Femur (tissue), 1 donor: ENCODE results near the gene KLF4.

Experiments used
- DNase-seq: peaks from one replicate; pipeline ENCODE4 v3.0.0-alpha.2; 2017

KLF4 gene

DNA sequence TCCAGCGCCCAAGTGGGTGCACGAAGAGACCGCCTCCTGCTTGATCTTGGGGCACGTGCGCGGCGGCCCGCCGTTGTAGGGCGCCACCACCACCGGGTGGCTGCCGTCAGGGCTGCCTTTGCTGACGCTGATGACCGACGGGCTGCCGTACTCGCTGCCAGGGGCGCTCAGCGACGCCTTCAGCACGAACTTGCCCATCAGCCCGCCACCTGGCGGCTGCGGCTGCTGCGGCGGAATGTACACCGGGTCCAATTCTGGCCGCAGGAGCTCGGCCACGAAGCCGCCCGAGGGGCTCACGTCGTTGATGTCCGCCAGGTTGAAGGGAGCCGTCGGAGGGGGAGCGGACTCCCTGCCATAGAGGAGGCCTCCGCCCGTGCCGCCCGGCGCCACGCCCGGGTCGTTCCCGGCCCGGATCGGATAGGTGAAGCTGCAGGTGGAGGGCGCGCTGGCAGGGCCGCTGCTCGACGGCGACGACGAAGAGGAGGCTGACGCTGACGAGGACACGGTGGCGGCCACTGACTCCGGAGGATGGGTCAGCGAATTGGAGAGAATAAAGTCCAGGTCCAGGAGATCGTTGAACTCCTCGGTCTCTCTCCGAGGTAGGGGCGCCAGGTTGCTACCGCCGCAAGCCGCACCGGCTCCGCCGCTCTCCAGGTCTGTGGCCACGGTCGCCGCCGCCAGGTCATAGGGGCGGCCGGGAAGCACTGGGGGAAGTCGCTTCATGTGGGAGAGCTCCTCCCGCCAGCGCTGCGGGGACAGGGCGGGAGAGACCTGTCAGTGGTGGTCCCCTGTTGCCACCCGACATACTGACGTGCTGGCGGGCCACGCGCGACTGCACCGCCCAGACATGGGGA lies 1.8 kb downstream of the KLF4 start:
- peak; percentile 79 for DNase-seq

DNA sequence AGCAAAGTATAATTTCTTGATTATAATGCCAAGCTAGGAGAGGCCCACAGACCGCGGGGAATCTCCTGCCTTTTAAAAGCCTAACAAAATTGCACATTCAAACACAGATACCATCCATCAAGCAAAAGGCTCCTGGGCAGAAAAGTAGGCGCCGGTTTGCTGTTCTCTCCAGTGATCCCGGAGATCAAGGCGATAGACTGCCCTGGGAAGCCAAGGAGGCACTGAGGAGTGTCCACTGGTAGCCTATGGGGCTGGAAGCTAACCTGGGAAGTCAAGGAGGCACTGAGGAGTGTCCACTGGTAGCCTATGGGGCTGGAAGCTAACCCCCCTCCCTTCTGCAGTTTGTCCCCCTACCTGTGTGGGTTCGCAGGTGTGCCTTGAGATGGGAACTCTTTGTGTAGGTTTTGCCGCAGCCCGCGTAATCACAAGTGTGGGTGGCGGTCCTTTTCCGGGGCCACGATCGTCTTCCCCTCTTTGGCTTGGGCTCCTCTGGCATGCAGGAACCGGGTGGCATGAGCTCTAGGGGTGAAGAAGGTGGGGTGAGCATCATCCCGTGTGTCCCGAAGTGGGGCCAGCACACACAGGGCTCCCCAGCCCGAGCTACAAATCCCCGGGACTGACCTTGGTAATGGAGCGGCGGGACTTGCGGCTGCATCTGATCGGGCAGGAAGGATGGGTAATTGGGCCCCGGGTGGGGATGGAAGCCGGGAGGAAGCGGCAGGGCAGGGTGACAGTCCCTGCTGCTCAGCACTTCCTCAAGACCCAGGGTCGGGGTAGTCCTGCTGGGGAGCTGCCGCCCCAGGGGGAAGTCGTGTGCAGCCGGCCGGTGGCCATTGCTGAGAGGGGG lies 2.7 kb downstream of the KLF4 start:
- peak; percentile 22 for DNase-seq

DNA sequence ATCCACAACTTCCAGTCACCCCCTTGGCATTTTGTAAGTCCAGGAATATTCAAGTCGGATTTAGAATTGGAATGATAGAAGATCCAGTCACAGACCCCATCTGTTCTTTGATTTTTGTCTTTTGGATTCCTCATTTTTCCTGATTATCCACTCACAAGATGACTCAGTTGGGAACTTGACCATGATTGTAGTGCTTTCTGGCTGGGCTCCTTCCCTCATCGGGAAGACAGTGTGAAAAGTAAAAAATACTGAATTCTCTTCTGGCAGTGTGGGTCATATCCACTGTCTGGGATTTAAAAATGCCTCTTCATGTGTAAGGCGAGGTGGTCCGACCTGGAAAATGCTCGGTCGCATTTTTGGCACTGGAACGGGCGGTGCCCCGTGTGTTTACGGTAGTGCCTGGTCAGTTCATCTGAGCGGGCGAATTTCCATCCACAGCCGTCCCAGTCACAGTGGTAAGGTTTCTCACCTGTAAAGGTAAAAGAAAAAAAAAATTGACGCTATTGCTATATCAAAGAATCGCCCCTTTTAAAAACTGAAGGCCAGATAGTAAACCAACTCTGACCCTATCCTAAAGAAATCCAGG lies 4.0 kb downstream of the KLF4 start:
- DNase-seq = peak; percentile 27

DNA sequence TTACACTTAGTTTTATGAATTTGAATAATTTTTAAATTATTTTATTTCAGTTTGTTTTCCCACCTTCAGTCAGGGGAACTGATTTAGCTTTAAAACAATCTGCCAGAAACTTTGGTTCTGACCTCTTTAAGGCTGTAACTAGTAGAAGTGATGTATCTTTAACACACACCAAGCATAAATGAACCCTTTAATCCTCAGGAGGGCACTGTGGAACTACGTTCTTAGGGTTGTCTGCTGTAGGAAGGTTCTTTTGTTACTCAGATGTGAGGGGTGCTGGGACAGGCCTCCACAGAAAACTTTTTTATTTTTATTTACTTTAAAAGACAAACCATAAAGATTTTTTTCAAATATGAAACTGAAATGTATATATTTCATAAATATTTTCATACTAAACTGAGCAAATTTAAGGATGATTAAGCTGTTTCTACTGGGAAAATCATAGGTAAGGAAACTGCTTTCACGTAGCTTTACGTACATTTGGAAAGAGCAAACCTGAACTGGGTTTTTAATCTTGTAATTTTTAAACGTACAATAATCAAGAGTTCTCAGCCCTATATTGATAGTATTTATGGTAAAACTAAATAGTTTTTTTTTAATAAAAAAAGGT lies 5.3 kb downstream of the KLF4 start:
- DNase-seq = peak; percentile 50

DNA sequence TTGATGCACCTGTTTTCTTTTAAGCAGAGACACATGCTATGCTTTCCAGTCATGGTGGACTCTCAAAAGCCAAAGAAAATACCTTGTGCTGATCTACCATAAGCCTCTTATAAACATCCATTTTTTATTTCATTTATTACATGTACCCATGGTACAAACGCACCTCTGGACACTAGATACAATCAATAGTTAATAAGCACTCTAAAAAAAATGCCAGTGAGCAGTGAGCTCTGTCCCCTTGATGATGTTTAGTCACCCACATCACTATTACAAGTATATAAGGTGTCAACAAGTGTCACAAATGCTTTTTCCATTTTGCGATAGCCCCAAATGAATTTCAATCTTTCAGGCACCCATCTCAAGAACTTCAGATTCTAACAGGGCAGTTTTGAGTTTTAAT lies 5.9 kb downstream of the KLF4 start:
- DNase-seq = no peak

DNA sequence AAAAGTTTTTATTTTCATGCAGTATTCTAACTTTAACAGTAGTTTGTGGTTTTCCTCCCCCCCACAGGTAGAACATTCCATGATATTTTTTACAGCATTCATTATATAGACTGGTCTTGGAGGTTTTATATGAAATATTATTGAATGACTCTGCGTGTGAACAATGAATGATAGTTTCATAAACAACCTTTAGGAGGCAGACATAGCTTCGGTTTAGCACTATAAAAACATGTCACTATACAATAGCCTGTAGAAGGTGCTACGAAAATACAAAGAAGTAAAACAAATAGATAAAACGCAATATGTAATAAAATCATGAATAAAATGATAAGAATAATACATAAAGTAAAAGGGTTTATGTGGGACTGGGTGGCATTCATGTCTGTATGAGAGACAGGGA lies 8.5 kb downstream of the KLF4 start:
- no peak for DNase-seq

DNA sequence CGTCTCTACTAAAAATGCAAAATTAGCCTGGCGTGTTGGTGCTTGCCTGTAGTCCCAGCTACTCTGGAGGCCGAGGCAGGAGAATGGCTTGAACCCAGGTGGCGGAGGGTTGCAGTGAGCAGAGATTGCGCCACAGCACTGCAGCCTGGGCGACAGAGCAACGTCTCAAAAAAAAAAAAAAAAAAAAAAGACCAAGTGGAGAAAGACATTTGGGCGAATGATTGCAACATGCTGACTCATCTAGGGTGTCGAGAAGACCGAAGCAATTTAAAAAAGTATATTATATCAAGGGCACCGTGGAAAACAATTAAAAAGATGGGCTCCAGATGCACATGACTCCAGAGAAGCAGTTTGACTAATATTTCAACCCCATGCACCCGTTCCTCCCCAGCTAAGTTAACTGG lies 9.2 kb downstream of the KLF4 start:
- DNase-seq = no peak

DNA sequence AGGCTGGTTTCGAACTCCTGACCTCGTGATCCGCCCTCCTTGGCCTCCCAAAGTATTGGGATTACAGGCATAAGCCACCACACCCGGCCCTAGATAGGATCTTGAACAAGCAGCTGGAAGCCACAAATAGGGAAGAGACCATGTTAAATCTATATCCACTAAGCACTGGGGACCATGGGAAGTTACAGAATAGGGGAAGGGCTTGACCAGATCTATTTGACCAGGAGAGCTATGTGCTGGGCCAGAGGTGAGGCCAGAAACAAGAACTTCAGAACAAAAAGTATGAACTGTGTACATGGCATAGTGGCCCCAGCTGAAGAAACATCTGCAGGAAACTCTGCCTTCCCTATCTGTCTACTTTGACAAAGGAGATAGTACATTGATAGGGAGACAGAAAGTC lies 10.8 kb downstream of the KLF4 start:
- DNase-seq = no peak

DNA sequence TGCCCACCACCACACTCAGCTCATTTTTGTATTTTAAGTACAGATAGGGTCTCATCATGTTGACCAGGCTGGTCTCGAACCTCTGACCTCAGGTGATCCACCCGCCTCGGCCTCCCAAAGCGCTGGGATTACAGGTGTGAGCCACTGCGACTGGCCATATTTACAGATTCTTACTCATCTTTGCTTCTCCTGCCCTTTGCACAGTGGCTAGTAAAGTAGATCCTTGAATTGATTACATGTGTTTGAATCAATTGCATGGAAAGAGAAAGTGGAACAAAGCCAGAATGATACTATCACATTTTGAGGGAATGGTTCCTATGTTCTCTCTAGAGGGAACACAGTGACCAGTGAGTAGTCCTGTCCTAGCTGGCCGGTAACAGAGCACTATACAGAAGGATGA lies 15.4 kb downstream of the KLF4 start:
- no peak for DNase-seq

DNA sequence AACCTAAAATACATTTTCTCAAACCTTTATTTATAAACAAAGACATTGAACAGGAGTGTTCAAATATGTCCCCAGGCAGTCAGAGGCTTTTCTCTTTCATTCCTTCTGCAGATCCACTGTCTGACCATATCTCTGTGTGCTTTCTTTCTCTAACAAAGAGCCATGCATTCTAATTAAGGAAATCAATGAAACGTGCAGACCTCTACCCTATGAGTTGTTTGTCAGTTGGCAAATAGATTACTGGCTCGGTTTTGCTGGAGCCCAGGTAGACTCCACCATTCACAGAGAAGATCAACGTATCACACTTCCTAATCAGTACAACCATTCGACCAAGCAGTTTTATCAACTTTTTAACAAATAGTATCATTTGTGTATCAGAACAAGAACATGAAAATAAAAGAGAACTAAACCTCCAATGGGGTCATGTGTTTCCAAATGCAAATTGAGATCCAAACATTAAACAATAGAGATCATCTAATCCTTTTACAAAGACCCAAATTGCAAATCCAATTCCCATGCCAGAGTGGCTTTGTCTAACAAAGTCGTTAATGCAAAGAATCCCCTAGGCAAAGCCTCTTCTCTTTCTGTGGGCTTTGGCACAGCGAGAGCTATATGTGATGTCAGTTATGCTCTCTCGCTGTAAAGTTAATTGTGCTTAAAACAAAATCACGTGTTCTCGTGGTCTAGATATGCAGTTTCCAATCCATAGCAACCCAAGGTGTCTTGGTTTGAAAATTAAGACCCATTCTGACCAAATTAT lies 16.8 kb downstream of the KLF4 start:
- no peak for DNase-seq

DNA sequence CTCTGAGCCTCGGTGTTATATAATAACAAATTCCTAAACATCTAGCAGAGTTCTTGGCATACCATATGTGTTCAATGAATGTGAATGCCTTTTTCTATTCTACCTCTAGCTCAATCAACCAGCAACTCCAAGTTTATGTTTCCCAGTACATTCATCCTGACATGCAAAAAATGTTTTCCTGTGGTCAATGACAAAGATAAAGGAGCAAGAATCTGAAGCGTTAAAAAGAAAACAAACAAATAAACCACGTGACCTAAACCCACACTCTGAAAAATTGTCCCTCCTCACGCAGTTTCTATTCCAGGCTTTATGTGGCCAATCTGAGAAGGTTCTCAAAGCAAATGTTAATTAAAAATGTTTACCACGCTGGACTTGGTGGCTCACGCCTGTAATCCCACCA lies 18.0 kb downstream of the KLF4 start:
- no peak for DNase-seq

DNA sequence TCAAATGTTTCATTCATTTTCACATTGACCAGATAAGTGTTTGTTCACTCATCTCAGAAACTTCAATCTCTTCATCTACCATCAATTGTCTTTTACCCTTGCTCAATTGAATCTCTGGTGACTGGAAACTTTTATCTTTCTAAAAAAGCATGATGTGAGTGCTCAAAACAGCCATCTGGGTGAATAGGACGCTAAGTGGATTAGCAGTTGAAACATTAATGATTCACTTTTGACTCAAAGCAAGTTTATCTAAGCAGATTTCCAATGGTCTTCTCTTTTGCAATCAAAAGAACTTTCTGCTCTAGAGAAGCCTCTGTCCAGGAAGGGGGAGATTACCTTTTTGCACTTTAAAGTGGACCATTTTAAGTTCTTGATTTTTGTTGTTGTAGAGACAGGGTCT lies 22.2 kb downstream of the KLF4 start:
- no peak for DNase-seq

DNA sequence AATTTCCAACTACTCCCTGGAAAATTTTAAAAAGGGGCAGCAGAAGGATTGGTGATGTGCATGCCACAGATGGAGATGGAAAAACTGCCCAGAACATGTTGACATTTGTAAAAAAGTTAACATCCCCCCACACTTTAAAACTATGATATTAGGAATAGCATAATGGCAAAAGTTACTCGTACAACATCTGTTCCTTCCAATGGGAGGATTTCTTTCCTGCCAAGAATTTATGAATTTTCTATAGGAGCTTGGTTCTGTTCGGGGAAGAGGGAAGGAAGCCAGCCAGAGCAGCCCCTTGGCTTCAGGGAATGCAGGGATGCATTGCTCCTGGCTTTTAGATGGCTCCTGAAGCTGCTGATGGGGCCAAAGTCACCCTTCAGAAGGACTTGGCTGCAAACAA lies 22.7 kb downstream of the KLF4 start:
- DNase-seq = peak; percentile 33

DNA sequence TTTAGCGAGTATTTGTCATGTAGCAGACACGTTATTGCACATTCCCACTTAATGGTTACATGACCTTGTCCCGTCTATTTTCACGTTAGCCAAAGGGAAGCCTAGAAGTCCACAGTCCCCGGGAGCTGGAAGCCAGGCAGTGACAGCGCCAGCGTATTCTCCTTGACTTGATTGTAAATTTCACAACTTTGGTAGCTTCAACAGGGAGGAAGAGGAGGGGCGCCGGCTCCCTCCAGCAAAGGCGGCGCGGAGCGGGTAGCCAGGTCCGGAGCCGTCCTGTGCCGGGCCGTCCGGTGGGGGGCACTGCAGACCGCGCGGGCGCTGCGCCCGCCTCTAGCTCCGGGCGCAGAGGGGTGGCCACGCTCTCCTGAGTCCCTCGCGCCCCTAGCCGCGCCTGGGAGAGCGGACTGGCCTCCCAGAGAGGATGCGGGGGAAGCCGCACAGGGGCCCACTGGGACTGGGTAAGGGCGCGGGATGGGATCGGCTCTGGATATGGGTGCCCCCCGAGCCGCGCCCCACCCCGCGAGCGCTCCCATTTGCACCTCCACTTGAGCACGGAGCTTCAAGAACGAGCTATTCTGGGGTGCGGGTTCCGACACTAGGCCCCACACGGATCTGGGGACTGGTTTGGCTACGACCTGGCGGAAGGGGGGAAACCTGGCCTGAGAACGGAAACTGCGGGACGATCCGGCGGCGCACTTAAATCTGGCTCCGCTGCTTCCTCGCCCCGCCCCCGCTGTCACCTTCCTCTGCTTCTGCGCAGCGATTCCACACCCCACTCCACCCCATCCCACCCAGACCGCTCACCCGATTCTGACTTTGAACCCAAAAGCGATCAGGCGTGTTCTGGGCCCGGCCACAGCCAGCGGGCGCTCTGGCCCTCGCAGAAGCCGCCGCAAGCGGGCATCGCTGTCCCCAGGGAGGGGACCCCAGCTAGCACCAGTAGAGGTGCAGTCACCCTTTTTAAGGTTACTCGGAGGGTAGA lies 23.8 kb downstream of the KLF4 start:
- peak; percentile 74 for DNase-seq

DNA sequence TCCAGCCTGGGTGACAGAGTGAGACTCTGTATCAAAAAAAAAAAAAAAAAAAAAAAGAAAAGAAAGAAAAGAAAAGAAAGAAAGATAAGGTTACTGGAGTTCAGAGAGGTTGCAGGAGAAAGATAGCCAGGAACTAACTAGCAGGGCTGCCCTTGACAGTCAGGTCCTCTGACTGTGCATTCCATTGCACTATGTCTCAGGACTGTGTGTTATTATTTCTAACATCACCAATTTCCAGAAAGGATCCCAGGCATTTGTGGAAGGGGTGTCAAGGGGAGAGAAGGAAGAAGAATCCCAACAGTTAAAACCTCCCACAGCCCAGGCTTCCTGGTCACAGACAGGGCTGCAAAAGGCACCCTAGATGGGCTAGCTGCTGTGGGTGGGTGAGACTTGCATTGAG lies 25.1 kb downstream of the KLF4 start:
- DNase-seq = no peak

DNA sequence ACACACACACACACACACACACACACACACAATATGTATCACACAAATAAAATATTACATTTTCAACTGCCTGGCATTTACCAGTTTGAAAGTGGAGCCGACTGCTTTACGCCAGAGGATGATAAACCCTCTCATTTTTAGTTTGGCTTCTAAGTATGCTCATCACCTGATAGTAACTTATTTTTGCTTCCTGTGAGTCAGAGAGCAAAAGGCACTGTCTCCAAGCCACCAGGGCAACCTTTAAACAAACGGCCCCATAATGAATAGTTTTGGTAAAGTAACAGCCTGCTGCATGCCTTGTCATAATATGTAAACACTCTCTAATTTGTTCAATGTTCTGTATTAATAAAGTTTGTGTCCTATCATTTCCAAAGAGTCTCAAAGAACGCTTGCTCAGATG lies 26.9 kb downstream of the KLF4 start:
- DNase-seq = no peak

DNA sequence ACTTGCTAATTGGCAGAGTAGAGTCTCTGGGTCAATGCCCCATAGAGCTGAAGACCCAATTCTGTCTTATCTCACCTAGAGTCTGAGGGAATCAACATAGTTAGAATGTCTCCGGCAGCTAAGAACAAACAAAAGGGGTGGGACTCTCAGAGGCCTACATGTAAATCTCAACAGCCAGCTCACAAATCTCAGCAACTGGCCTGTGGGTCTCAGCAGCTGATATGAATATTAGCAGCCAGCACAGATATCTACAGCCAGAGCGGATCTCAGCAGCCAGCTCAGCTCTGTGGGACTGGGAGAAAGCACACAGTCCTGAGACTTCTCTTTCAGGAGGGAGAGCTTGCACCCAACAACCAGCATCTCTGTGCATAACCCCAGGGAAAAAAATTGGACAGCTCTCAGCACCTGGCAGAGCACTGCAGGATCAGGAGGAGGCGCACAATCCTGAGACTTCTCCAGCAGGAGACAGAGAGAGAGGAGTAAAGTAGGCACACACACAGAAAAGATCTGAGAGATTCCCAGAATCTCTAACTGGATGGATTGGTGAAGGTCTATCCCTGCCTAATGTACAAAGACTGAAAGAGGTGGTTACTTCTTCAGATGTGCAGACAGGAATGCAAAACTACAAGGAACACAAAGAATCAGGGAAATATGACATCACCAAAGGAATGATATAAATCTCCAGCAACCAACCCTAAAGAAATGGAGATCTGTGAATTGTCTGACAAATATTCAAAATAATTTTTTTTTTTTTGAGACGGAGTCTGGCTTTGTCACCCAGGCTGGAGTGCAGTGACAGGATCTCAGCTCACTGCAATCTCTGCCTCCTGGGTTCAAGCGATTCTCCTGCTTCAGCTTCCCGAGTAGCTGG lies 29.2 kb downstream of the KLF4 start:
- no peak for DNase-seq

DNA sequence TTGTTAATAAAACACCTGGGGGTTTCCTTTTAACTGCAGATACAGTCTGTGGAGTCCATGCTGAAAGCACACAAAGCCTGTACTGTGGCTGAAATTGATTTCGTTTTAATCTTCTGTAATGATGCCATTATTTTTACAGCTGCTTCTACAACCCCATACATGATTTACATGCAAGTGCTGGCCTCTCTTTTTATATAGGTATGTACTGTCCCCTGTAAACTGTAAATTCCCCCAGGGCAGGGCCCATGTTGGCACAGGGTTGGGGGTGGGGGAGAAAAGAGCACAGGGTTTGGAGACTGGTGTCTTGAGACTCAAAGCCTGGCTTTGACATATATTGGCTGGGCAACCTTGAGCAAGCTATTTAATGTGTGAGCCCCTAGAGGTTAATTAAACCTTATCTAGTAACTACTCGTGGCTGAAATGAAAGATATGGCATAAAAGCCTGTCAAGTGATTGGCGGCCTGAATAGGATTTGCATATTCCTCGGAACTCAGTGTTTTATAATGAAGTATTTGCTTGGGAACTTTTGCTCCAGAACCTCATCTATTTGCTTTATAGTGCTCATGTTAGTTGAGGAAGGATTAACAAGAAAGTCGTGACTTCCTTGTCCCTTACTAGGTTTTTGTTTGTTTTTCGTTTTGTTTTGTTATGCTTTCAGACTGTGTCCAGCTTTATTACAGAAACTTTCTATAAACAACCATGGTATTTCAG lies 34.0 kb downstream of the KLF4 start:
- DNase-seq = no peak

DNA sequence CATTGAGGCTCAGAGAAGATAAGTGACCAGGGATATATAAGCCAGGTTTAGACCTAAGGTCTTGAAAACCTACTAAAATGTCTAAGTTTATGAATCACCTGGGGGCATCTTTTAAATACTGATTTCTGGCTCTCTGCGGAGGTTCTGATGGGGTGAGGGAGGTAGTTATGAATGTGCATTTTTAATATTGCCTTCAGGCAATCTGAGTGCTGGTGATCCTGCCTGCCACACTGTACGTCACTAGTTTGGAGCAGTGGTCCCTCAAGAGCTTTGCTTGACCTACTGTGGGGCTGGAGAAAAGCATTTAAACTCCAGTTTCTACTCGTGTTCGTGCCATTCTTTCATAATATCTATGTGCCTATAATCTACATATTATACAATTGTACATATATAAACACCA lies 36.1 kb downstream of the KLF4 start:
- DNase-seq = no peak

DNA sequence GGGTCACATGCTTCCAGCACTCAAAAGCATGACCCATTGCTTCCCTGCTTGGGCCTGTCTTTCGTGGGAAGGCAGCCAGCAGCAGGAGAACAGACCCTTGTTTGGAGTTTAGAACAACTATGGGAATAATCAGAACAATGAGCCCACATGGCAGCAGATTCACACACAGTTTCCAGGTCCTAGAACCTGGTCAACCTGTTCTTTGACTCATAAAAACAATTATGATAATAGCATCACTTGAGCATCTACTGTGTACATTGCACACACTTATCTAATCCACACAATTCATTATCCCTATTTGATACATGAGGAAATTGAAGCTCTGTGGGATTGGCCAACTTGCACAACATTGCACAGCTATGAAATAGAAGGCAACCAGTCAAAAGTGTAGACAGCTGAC lies 41.7 kb downstream of the KLF4 start:
- no peak for DNase-seq
